Adrenal gland (tissue), 5 donors: ENCODE measurements around the gene FOXP4.

Source experiments
- POLR2A ChIP-seq, 2 donors: fragments of 450-650 bp; IDR thresholded peaks; one replicate each; pipeline ENCODE4 v1.6.1; 2017; ENCODE audit warnings: antibody characterized with exemption in 2 of 2, mild to moderate bottlenecking in 2 of 2, moderate library complexity in 1 of 2
- TF ChIP-seq, protein P1 (sequence below), 6 experiments: fragments of 450-650 bp in 4 of 6; fragments of 200-600 bp in 2 of 6; sonication (generic) in 1 of 6; IDR thresholded peaks; 1 replicate in 5 of 6; 2 replicates in 1 of 6; pipeline versions ENCODE4 v1.5.1 to v1.8.0; 2016 to 2021; ENCODE audit warnings: antibody characterized with exemption in 6 of 6, mild to moderate bottlenecking in 2 of 6, moderate library complexity in 1 of 6
- donor health status: DM: no; HTN: no; CAD: no.

DNA sequence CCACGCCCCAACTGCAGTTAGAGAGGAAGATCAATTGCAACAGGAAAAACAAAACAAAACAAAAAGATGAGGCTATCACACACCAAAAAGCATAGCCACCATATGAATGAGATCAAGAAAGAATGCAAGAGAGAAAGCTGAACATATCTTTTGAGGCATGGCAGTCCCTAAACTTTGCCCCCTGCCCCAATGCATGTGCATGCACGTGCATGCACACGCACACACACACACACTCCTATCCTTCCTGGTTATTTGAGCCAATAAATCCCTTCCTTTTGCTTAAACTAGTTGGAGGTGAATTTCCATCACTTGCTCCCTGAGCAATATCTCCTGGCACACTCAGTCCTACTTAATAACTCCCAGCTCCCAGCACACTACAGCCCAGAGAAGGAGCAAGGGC lies 48.6 kb upstream of the FOXP4 start:
- no peak for TF ChIP-seq POLR2A (IDR thresholded peaks at IDR 0.05)
- TF ChIP-seq, protein P1, sequence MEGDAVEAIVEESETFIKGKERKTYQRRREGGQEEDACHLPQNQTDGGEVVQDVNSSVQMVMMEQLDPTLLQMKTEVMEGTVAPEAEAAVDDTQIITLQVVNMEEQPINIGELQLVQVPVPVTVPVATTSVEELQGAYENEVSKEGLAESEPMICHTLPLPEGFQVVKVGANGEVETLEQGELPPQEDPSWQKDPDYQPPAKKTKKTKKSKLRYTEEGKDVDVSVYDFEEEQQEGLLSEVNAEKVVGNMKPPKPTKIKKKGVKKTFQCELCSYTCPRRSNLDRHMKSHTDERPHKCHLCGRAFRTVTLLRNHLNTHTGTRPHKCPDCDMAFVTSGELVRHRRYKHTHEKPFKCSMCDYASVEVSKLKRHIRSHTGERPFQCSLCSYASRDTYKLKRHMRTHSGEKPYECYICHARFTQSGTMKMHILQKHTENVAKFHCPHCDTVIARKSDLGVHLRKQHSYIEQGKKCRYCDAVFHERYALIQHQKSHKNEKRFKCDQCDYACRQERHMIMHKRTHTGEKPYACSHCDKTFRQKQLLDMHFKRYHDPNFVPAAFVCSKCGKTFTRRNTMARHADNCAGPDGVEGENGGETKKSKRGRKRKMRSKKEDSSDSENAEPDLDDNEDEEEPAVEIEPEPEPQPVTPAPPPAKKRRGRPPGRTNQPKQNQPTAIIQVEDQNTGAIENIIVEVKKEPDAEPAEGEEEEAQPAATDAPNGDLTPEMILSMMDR (IDR thresholded peaks at IDR 0.05), result no peak
